ENCODE results near the gene STARD3.

Gene STARD3

DNA sequence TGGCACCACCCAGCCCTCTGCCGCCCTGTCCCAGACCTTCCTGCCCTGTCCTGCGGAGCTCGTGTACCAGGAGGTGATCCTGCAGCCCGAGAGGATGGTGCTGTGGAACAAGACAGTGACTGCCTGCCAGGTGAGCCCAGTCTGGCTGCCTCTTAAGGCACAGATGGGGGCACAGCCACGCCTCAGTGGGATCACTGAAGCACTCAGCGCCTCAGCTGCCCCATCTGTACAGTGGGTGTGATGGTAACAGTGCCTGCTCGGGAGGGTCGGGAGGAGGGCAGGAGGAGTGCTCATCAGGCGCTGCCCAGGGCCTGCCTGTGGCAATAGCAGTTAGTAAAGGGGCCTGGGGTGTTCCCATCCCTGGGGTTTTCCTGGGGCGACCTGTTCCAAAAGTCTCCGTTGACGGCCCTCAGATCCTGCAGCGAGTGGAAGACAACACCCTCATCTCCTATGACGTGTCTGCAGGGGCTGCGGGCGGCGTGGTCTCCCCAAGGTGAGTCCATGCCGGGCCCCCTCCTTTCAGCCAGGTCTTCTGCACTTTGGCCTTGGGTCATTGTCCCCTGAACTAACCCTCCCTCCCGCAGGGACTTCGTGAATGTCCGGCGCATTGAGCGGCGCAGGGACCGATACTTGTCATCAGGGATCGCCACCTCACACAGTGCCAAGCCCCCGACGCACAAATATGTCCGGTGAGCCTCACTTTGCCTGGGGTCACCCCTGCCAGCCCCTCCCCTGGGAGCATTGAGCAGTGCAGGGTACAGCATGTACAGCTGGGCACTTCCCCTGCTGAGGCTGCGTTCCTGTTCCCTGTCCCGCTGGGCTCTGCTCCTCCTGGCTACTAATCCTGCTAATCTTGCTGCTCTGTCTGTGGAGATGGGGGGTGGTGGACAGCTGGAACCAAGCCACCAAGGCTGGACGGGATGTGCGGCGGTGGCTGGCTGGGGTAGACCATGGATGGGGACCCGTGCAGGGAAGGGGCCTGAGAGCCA lies 23.7 kb downstream of the STARD3 start:
- DNase-seq (ENCODE audit: low read depth in 2 of 2): no peak

DNA sequence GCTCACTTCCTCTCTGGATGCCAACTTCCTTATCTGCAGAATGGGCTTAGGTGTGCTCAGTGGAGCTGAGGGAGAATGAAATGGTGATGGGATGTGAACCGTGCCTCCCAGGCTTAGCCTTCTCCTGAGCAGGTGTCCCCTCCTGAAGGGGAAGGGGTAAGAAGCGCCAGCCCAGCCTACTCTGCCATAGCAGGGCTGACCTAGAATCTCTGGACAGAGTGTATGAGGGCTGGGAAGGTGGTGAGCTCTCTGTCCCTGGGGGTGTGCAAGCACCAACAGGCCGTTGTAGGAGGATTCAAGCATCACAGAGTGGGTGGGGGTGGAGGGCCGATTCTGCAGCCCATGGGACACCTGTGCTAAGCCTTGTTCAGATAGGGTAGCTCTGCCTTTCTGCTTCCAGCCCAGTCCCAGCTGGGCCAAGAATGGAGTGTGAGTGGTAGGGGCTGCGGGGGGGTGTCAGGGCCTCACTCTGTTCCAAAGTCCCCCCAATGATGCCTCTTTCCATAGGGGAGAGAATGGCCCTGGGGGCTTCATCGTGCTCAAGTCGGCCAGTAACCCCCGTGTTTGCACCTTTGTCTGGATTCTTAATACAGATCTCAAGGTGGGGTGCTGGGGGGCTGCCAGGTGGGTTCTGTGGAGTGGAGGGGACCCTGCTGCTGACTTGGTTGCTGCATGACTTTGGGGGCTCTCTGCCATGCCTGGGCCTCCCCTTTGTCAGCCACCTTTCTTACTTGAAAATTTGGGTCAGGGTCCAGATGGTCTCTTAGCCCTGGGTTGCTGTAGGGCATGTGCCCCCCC lies 25.0 kb downstream of the STARD3 start:
- DNase-seq (ENCODE audit: low read depth in 2 of 2): no peak

DNA sequence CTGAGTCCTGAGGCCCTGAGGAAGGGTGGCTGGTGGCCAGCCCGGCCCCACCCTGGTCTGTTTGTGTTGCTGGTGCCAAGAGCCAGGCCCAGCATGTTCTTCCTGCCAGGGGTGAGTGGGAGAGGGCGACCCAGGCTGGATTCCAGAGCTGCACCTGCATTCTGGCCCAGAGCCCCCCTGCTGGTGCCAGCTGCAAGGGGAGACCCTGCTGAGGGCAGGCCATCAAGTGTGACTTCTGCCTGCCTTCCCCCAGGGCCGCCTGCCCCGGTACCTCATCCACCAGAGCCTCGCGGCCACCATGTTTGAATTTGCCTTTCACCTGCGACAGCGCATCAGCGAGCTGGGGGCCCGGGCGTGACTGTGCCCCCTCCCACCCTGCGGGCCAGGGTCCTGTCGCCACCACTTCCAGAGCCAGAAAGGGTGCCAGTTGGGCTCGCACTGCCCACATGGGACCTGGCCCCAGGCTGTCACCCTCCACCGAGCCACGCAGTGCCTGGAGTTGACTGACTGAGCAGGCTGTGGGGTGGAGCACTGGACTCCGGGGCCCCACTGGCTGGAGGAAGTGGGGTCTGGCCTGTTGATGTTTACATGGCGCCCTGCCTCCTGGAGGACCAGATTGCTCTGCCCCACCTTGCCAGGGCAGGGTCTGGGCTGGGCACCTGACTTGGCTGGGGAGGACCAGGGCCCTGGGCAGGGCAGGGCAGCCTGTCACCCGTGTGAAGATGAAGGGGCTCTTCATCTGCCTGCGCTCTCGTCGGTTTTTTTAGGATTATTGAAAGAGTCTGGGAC lies 25.8 kb downstream of the STARD3 start:
- no peak for DNase-seq (ENCODE audit: low read depth in 2 of 2)

DNA sequence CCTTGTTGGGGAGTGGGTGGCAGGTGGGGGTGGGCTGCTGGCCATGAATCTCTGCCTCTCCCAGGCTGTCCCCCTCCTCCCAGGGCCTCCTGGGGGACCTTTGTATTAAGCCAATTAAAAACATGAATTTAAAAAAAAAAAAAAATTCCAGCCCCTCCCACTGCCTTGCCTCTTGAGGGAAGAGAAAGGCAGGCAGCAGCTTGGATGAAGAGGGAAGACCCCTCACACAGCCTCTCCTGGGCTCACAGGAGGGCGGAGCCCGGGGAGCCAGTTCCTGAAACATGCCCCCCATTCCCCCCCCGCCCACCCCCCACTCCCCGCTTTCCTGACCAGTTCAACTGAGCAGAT lies 26.4 kb downstream of the STARD3 start:
- no peak for DNase-seq (ENCODE audit: low read depth in 2 of 2)

DNA sequence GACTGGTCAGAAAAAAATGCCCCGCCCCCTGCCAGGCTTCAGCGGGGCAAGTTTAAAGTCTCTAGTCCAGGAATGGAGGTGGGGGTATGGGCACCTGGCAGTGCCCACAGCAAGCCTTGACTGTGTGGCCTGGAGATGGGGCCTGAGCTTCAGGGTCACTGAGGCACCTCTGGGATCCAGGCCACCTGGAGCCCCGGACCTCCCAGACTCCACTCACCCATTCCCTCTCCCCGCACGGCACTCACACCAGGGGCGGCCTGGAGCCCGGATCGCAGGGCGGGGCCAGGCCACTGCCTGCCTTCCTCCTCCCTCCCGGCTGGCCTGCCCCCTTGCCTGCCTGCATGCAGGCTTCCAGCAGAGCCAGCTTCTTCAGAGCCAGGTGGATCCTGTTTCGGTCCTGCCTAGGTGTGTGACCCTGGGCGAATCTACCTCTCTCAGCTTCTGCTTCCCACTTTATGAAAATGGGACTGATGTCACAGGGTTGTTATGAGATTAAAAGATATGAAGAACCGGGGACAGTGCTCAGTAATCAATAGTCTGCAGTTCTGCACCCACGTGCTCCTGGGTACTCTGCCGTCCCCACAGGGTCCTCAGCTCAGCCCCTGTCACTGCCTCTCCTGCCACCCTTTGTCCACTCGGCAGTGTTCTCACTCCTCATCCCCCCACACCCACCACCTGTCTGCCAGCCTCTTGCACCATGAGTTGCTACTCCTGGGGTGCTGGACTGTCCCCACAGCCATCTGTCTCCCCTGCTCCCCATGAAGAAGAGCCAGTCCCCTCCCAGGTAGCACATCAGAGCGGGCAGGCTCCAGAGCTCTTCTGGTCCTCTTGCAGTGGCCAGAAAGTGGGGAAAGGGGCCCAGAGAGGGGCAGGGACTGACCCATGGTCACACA lies 27.0 kb downstream of the STARD3 start:
- DNase-seq (ENCODE audit: low read depth in 2 of 2): no peak

DNA sequence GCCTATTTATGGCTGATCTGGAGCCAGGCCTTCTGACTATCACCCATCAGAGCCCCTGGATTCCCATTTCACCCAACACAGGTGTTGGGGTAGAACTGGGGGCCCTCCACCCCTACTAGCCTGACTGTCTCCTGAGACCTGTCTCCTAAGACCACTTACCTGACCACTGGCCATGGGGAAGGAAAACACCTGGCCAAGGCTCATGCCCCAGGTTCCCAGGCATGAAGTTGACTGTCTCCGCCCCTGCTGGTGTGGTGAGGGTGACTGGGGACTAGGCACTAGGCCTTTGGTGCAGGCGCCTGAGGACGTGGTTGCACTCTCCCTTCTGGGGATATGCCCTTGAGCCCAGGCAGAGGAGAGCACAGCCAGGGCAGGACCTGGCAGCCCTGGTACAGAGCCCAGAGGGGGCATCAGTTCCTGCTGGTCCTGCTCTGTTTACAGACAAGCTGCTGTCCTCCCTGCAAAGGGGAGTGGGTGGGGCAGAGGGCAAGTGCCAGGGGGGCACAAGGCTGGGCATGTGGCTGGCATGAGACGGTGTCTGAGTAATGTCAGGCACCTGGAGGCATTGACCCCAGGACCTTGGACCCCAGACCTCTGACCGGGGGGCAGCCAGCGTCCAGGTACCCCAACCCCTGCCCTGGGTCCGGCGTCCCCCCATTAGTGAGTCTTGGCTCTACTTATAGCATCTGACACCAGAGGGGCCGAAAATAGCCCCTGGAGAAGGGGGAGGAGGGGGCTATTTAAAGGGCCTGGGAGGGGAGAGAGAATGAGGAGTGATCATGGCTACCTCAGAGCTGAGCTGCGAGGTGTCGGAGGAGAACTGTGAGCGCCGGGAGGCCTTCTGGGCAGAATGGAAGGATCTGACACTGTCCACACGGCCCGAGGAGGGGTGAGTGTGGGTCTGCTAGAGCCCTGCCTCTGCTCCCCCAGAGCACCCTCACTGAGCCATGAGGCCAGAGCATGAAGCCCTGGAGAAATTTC lies 27.9 kb downstream of the STARD3 start, which contains the start of gene TCAP:
TCAP (plus strand) TSS at position 769 of the 981 bp plus-strand sequence; CDS start at position 780, 11 bp downstream.
- no peak for DNase-seq (ENCODE audit: low read depth in 2 of 2)

DNA sequence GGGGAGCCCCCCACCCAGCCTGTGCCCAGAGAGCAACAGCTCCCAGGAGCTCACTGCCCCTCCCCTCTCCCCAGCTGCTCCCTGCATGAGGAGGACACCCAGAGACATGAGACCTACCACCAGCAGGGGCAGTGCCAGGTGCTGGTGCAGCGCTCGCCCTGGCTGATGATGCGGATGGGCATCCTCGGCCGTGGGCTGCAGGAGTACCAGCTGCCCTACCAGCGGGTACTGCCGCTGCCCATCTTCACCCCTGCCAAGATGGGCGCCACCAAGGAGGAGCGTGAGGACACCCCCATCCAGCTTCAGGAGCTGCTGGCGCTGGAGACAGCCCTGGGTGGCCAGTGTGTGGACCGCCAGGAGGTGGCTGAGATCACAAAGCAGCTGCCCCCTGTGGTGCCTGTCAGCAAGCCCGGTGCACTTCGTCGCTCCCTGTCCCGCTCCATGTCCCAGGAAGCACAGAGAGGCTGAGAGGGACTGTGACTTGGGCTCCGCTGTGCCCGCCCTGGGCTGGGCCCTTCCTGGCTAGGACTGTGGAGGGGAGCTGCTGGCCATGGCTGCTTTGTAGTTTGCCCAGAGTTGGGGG lies 28.8 kb downstream of the STARD3 start:
- DNase-seq (ENCODE audit: low read depth in 2 of 2): no peak

DNA sequence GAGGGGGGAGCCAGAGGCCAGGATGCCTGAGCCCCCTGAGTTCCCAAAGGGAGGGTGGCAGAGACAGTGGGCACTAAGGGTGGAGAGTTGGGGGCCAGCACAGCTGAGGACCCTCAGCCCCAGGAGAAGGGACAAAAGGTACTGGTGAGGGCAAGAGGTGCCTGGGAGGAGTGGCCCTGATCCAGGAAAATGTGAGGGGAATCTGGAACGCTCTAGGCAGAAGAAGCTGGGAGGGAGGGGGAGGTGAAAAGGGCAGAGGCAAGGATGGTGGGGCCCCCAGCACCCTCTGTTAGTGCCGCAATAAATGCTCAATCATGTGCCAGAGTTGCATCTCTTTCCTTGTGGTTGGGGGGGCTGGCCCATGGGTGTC lies 29.3 kb downstream of the STARD3 start:
- no peak for DNase-seq (ENCODE audit: low read depth in 2 of 2)

DNA sequence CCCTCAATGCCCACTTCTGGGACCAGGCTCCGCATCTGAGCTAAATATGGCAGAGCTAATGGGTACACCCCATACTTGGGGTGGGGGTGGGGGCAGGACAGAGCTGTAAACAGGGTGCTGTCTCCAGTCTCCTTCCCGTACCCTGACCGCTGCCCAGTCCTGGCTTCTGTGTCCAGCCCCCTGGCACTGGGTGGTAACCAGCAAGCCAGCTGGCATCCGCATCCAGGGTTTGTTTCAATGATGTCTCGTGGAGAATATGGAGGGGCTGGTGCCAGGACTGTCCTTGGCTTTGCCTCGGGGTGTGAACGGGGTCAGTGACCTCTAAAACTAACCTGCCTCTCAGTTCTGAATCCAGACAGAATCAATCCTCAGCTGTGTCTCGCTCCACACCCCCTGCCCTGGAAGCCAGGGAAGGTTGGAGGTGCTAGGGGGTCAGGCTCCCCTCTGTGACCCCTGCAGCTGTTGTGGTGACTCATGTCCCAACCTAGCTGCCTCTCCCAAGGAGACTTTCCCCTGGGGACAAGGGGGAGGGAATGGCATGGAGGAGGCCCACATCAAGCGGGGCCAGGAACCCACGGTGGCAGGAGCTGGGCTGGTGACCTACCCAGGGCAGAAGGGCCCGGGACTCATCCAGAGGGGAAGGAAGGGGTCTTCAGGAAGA lies 29.8 kb downstream of the STARD3 start:
- DNase-seq (ENCODE audit: low read depth in 2 of 2): no peak

DNA sequence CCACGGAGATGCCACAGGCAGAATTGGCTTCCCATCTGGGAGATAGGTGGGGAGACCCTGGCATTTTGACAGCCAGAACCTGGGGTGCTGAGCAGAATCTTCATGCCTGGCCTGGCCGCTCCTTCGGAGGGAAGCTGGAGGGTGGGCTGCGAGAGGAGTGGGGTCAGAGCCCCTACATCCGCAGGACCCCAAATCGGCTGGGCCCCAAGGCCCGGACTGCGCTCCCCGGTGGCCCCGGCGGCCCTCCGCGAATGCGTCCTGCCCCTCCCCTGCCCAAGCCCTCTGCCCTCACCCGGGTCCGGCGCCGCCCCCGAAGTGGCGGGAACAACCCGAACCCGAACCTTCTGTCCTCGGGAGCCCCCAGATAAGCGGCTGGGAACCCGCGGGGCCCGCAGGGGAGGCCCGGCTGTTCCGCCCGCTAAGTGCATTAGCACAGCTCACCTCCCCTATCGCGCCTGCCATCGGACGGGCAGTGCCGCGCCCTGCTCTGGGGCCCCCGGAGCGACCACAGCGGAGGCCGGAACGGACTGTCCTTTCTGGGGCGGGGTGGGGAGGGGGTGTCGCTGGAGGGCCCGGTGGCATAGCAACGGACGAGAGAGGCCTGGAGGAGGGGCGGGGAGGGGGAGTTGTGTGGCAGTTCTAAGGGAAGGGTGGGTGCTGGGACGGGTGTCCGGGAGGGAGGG lies 30.5 kb downstream of the STARD3 start:
- DNase-seq (ENCODE audit: low read depth in 2 of 2): no peak

DNA sequence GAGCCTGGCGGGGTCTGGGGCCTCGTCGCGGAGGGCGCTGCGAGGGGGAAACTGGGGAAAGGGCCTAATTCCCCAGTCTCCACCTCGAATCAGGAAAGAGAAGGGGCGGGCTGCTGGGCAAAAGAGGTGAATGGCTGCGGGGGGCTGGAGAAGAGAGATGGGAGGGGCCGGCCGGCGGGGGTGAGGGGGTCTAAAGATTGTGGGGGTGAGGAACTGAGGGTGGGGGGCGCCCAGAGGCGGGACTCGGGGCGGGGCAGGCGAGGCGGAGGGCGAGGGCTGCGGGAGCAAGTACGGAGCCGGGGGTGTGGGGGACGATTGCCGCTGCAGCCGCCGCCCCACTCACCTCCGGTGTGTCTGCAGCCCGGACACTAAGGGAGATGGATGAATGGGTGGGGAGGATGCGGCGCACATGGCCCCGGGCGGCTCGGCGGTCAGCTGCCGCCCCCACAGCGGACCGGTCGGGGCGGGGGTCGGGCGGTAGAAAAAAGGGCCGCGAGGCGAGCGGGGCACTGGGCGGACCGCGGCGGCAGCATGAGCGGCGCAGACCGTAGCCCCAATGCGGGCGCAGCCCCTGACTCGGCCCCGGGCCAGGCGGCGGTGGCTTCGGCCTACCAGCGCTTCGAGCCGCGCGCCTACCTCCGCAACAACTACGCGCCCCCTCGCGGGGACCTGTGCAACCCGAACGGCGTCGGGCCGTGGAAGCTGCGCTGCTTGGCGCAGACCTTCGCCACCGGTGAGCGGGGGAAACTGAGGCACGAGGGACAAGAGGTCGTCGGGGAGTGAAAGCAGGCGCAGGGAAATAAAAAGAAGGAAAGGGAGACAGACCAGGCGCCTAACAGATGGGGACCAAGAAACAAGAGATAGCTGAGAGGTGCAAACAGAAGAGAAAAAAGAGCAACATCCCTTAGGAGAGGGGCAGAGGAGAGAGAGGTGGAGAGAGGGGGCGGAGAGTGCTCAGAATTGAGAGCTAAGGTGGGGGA lies 31.3 kb downstream of the STARD3 start, which contains the start of gene PNMT:
PNMT (plus strand) TSS at position 509 of the 980 bp plus-strand sequence; CDS start at position 532, 23 bp downstream.
- DNase-seq (ENCODE audit: low read depth in 2 of 2): peak in 1 of 2 experiments; percentile 10

DNA sequence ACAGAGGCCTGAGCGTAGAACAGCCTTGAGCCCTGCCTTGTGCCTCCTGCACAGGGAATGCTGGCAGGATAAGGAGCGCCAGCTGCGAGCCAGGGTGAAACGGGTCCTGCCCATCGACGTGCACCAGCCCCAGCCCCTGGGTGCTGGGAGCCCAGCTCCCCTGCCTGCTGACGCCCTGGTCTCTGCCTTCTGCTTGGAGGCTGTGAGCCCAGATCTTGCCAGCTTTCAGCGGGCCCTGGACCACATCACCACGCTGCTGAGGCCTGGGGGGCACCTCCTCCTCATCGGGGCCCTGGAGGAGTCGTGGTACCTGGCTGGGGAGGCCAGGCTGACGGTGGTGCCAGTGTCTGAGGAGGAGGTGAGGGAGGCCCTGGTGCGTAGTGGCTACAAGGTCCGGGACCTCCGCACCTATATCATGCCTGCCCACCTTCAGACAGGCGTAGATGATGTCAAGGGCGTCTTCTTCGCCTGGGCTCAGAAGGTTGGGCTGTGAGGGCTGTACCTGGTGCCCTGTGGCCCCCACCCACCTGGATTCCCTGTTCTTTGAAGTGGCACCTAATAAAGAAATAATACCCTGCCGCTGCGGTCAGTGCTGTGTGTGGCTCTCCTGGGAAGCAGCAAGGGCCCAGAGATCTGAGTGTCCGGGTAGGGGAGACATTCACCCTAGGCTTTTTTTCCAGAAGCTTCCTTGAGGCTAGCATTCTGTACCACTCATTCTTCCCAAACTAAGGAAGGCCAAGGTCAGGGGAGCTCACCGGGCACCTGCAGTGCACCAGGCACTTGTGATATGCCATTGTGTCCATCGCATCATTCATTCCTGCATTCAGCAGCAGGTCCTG lies 33.2 kb downstream of the STARD3 start:
- DNase-seq (ENCODE audit: low read depth in 2 of 2): no peak

DNA sequence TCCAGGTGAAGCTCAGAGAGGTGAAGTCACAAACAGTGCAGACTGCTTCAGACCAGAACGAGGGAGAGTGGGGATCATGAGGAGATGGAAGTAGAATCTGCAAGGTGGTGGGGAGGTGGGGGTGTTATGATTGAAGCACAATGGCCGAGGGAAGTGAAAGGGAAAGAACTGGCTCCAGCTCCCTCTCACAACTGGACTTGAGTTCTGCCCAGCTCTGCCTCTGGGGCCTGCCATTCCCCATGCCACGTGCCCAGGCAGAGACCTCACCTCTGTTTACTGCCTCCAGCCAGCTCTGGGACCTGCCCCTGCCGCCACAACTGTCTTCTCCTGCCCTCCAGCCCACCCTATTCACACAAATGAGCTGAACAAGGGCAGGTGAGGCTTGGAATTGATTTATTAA lies 33.8 kb downstream of the STARD3 start:
- DNase-seq (ENCODE audit: low read depth in 2 of 2): no peak

DNA sequence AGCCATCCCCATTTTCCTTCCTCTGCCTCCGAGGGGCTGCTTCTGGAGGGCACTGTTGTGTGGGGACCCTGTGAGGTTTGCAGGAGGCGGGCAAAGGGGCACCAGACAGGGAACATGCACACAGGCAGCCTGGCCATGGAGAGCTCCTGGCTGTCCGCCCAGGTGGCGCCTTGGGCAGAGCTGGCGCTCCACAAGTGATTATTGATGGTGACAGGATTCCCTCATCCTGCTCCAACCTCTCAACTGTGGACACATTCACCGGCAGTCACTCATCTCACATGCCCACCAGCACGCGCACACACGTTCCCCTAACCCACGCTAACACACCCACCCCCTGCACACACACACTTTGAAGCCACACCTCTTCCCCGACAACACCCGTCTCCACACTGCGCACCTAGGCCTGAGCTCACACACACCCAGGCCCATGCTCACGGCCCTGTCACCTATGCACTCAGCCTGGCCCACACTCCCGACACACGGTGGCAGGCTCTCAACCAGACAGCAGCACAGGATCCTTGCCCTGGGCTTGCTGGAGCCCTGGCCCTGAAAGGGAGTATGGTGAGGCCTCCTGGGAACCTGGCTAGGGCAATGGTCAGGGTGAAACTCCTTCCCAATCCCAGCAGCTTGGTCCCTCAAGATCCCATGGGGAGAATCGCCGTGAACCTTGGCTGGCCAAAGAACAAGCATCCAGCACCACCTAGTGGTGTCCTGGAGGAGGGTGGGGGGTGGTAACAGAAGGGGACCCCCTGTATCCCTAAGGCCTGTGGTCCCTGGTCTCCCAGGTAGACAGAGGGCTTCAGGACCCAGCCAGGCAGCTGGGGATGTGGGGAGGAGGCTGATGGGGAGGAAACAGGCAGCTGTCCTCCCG lies 34.9 kb downstream of the STARD3 start:
- DNase-seq (ENCODE audit: low read depth in 2 of 2): no peak

Measured in fibroblast of skin of left quadriceps (primary cell).